HepG2 (cell line): Measurements from ENCODE around the gene ALMS1.

Experiments used
- MTF2 ChIP-seq: sonication (generic); formaldehyde crosslinking; IDR thresholded peaks from 2 replicates; pipeline ENCODE4 v1.5.0; 2020; ENCODE audit warnings: missing genetic modification reagents, borderline replicate concordance
- ZFP36L2 ChIP-seq: sonication (generic); formaldehyde crosslinking; IDR thresholded peaks from 2 replicates; pipeline ENCODE4 v1.4.0; 2020; ENCODE audit warnings: missing genetic modification reagents
- TF ChIP-seq, protein P1 (sequence below): sonication (generic); formaldehyde crosslinking; IDR thresholded peaks from 2 replicates; pipeline ENCODE4 v1.5.0; 2020; ENCODE audit warnings: mild to moderate bottlenecking, missing genetic modification reagents, moderate library complexity

DNA sequence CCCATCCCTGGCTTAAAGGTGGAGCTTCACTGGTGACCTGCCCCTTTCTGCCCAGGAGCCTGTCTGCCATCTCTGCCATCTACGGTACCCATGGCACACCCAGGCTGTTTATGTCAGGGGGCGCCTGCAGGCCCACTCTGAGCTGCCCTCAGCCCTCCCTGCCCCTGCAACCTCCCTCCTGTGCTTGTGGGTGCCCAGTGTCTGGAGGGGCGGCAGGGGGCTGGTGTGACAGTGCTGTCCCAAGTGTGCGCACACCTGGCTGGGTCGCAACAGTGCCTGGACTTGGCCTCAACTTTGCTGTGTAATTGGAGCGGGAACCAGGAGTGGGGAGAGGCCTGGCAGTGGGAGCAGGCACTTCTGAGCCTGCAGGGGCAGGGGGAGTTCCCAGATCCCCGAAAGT, 102.4 kb downstream of the ALMS1 start:
- TF ChIP-seq, protein P1, sequence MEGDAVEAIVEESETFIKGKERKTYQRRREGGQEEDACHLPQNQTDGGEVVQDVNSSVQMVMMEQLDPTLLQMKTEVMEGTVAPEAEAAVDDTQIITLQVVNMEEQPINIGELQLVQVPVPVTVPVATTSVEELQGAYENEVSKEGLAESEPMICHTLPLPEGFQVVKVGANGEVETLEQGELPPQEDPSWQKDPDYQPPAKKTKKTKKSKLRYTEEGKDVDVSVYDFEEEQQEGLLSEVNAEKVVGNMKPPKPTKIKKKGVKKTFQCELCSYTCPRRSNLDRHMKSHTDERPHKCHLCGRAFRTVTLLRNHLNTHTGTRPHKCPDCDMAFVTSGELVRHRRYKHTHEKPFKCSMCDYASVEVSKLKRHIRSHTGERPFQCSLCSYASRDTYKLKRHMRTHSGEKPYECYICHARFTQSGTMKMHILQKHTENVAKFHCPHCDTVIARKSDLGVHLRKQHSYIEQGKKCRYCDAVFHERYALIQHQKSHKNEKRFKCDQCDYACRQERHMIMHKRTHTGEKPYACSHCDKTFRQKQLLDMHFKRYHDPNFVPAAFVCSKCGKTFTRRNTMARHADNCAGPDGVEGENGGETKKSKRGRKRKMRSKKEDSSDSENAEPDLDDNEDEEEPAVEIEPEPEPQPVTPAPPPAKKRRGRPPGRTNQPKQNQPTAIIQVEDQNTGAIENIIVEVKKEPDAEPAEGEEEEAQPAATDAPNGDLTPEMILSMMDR (CRISPR knock-in tag) = no peak
- TF ChIP-seq ZFP36L2 (CRISPR knock-in tag) (no peak), MTF2 (no peak)
